Suprapubic skin (tissue), 4 donors: Measurements from ENCODE around the gene PTPRN2. TPM values are rescaled to one million over a fixed set of nuclear protein-coding genes. Genes with fewer than 3 reads are reported as not detected.

Experiments used
- DNase-seq, 2 donors: peaks; one replicate each; pipeline ENCODE4 v3.0.0-alpha.2; 2019; ENCODE audit warnings: low spot score in 2 of 2
- H3K27ac ChIP-seq: fragments of 200-600 bp; sonication (generic); one replicate; pipeline ENCODE4 v1.5.1; 2019
- H3K27me3 ChIP-seq: fragments of 200-600 bp; sonication (generic); one replicate; pipeline ENCODE4 v1.5.1; 2019
- H3K36me3 ChIP-seq: fragments of 200-600 bp; sonication (generic); one replicate; pipeline ENCODE4 v1.5.1; 2019
- H3K4me1 ChIP-seq: fragments of 200-600 bp; sonication (generic); one replicate; pipeline ENCODE4 v1.5.1; 2019
- H3K4me3 ChIP-seq: fragments of 200-600 bp; sonication (generic); one replicate; pipeline ENCODE4 v1.5.1; 2019; ENCODE audit warnings: mild to moderate bottlenecking
- H3K9me3 ChIP-seq: fragments of 200-600 bp; sonication (generic); one replicate; pipeline ENCODE4 v1.5.1; 2019
- CTCF ChIP-seq, 2 donors: fragments of 200-600 bp in 1 of 2; fragments of 450-650 bp in 1 of 2; sonication (generic) in 1 of 2; IDR thresholded peaks; one replicate each; pipeline ENCODE4 v1.5.1; 2016 to 2019; ENCODE audit warnings: antibody characterized with exemption in 2 of 2, mild to moderate bottlenecking in 1 of 2, moderate library complexity in 1 of 2
- EP300 ChIP-seq: sonication (generic); formaldehyde crosslinking; IDR thresholded peaks from one replicate; pipeline ENCODE4 v1.6.1; 2017; ENCODE audit warnings: antibody characterized with exemption
- POLR2A ChIP-seq, 2 donors: fragments of 450-650 bp; IDR thresholded peaks; one replicate each; pipeline ENCODE4 v1.6.1; 2017; ENCODE audit warnings: antibody characterized with exemption in 2 of 2, mild to moderate bottlenecking in 2 of 2, moderate library complexity in 2 of 2
- POLR2AphosphoS5 ChIP-seq, 3 donors: sonication (generic); formaldehyde crosslinking; IDR thresholded peaks; one replicate each; pipeline ENCODE4 v1.6.1; 2017; ENCODE audit warnings: antibody characterized with exemption in 3 of 3
- whole genome bisulfite sequencing: methylation state at CpG from one replicate; pipeline ENCODE4 v1.1.5; 2018; 5-methylcytosine and 5-hydroxymethylcytosine counted together
- total RNA-seq, 4 donors: library from RNA; depleted of rRNA; stranded (reverse); fragments of >200 nt; gene quantifications; one replicate each; pipeline ENCODE4 v1.1.0, GENCODE V29; 2016

PTPRN2 gene
- total RNA-seq, 4 donors from 2014 or later = 0.23 to 1.8 (median 1.3) TPM

DNA sequence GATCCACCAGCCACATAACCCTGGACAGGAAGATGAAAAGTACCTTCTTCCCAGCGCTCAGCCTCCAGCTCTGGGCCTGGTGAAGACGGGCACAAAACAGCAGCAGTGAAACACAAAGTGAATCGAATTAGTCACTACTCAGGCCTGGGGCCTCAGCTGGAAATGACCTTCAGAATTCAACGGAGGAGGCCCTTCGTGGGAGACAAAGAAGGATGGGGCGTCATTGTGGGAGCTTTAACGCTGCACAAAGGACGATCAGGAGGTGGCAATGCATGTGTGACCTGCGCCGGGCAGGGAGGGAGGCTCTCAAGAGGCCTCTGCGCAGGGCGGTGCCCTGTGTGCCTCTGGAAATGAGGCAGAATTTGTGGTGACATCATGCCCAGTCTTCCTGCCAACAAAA lies 1089.0 kb downstream of the PTPRN2 start:
- Histone ChIP-seq H3K27me3 (no peaks in the 10 kb centered on the region), H3K9me3 (no peaks in the 10 kb centered on the region), H3K4me1 (no peaks in the 10 kb centered on the region), H3K27ac (no peak overlapping the region), H3K4me3 (no peak overlapping the region), H3K36me3 (no peaks in the 10 kb centered on the region)
- TF ChIP-seq POLR2A (IDR thresholded peaks at IDR 0.05) = no peak
- no peak for TF ChIP-seq POLR2AphosphoS5 (IDR thresholded peaks at IDR 0.05)
- no peak for TF ChIP-seq CTCF (IDR thresholded peaks at IDR 0.05)
- no peak for DNase-seq
- WGBS = 80% methylated on average over 11 of the region's 12 CpGs

- no peak overlapping the region for H3K27ac ChIP-seq
- TF ChIP-seq POLR2AphosphoS5 (IDR thresholded peaks at IDR 0.05) (no peak), CTCF (IDR thresholded peaks at IDR 0.05) (no peak), POLR2A (IDR thresholded peaks at IDR 0.05) (no peak), EP300 (no peak)
- DNase-seq = no peak
Measured at GRCh38 chr7:157497744-157498651, 1089.6 kb downstream of the PTPRN2 start.

GRCh38 chr7:157497367-157497743 lies 1090.3 kb downstream of the PTPRN2 start:
- Histone ChIP-seq H3K9me3 (no peaks in the 10 kb centered on the region), H3K4me1 (no peaks in the 10 kb centered on the region), H3K27me3 (no peaks in the 10 kb centered on the region), H3K4me3 (no peak overlapping the region), H3K27ac (no peak overlapping the region), H3K36me3 (no peaks in the 10 kb centered on the region)
- DNase-seq = no peak
- 67% methylated on average over 8 of the region's 8 CpGs for WGBS
- no peak for TF ChIP-seq POLR2A (IDR thresholded peaks at IDR 0.05)
- no peak for TF ChIP-seq EP300
- no peak for TF ChIP-seq CTCF (IDR thresholded peaks at IDR 0.05)

More at GRCh38 chr7:157497744-157498651, 1089.6 kb downstream of the PTPRN2 start:
- Histone ChIP-seq H3K4me3 (no peak overlapping the region), H3K27me3 (no peaks in the 10 kb centered on the region), H3K36me3 (no peaks in the 10 kb centered on the region), H3K4me1 (no peaks in the 10 kb centered on the region), H3K9me3 (no peaks in the 10 kb centered on the region)
- 72% methylated on average over 25 of the region's 33 CpGs for WGBS

DNA sequence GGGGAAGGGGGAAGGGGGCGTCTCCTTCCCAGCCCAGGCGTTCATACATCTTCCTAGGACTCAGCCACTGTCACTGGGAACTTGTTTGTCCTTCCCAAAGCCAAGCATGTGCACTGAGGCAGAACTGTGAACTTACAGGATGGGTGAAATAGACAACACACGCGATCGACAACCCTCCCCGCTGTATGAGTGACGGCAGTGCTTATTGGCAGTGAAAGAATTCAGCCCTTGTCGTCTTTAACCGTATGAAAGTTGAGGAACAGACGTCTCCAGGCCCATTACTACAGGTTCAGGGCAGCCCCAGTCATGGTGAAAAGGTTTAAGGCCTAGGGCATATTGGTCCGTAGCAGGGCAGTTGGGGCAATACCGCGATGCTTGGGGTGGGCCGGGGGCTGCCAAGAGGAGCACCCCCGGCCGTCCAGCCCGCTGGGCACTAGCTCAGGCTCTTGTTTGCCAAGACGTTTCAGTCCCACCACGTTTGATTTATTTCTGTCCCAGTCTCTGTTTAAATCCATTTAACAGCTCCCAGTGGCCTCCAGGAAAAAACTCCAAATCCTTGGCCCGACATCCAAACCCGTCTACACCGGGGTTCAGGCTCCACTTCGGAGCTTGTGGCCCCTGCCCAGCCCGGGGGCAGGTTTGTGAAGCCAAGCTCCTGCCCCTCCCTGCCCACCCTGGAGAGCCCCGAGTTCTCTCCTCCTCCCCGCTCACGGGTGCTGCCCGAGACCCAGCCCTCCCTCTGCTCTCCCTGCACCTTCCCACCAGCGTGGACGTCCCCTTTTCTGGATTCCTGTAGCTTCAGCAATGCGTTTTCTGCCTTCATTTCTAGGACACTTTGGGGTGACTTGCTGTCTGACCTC lies 1091.0 kb downstream of the PTPRN2 start:
- WGBS = 71% methylated on average over 31 of the region's 31 CpGs
- no peaks in the 10 kb centered on the region for H3K9me3 ChIP-seq
- H3K27me3 ChIP-seq = no peaks in the 10 kb centered on the region
- H3K4me1 ChIP-seq = no peaks in the 10 kb centered on the region
- TF ChIP-seq EP300 (no peak), POLR2AphosphoS5 (IDR thresholded peaks at IDR 0.05) (no peak), CTCF (IDR thresholded peaks at IDR 0.05) (no peak), POLR2A (IDR thresholded peaks at IDR 0.05) (no peak)
- no peak for DNase-seq
- no peak overlapping the region for H3K27ac ChIP-seq
- no peaks in the 10 kb centered on the region for H3K36me3 ChIP-seq
- no peak overlapping the region for H3K4me3 ChIP-seq

GRCh38 chr7:157495594-157495993 lies 1092.0 kb downstream of the PTPRN2 start:
- Histone ChIP-seq H3K9me3 (no peaks in the 10 kb centered on the region), H3K27me3 (no peaks in the 10 kb centered on the region), H3K36me3 (no peaks in the 10 kb centered on the region), H3K27ac (no peak overlapping the region), H3K4me1 (no peaks in the 10 kb centered on the region), H3K4me3 (no peak overlapping the region)
- DNase-seq = no peak
- WGBS = 59% methylated on average over 13 of the region's 13 CpGs
- TF ChIP-seq POLR2A (IDR thresholded peaks at IDR 0.05) (no peak), CTCF (IDR thresholded peaks at IDR 0.05) (no peak), POLR2AphosphoS5 (IDR thresholded peaks at IDR 0.05) (no peak), EP300 (no peak)
